ENCODE data around the gene FGD2.

DNA sequence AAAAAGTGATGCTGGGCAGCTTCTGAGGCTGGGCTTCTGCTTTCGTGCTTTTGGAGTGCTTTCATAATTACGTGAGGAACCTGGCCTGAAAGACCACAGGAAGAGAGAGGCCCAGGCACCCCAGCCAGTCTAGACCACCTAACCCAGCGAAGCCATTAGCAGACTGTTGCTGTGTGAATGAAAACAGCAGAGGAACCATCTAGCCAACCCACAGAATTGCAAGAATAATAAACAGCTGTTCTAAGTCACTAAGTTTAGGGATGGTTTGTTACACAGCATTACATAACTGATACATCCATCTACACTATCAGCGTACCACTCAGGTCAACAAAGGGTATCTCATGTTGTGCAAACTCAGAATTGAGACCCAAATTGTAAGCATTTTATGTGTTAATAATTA, 34.5 kb downstream of the FGD2 start:
- TF ChIP-seq, protein P1, sequence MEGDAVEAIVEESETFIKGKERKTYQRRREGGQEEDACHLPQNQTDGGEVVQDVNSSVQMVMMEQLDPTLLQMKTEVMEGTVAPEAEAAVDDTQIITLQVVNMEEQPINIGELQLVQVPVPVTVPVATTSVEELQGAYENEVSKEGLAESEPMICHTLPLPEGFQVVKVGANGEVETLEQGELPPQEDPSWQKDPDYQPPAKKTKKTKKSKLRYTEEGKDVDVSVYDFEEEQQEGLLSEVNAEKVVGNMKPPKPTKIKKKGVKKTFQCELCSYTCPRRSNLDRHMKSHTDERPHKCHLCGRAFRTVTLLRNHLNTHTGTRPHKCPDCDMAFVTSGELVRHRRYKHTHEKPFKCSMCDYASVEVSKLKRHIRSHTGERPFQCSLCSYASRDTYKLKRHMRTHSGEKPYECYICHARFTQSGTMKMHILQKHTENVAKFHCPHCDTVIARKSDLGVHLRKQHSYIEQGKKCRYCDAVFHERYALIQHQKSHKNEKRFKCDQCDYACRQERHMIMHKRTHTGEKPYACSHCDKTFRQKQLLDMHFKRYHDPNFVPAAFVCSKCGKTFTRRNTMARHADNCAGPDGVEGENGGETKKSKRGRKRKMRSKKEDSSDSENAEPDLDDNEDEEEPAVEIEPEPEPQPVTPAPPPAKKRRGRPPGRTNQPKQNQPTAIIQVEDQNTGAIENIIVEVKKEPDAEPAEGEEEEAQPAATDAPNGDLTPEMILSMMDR (conservative IDR thresholded peaks at IDR 0.05; ENCODE audit: low read depth, low read length): no peak
- no peak for TF ChIP-seq EZH2 (IDR thresholded peaks at IDR 0.05; ENCODE audit: borderline replicate concordance, low read depth, low read length, poor library complexity, severe bottlenecking)
